ENCODE data around the gene SPO11. TPM values are rescaled to one million over a fixed set of nuclear protein-coding genes. Genes with fewer than 3 reads are reported as not detected.

Gene SPO11
- polyA plus RNA-seq, 1 donor from 2014 or later = not detected

- H3K36me3 ChIP-seq (ENCODE audit: insufficient read depth, low read length) = peaks cover 13% of the 10 kb centered on the region
Measured at GRCh38 chr20:57364451-57364850, 34.8 kb downstream of the SPO11 start.

GRCh38 chr20:57369596-57369995 lies 40.0 kb downstream of the SPO11 start:
- Histone ChIP-seq H3K36me3 (ENCODE audit: insufficient read depth, low read length) (peaks cover 16% of the 10 kb centered on the region), H3K9me2 (ENCODE audit: insufficient read depth, low read length) (no peaks in the 10 kb centered on the region), H3K27ac (ENCODE audit: low read length) (no peak overlapping the region), H2AFZ (ENCODE audit: low read depth, low read length) (no peak overlapping the region), H3K4me2 (ENCODE audit: low read length) (no peak overlapping the region), H3K4me3 (ENCODE audit: low read length) (no peak overlapping the region), H3K9ac (ENCODE audit: low read length) (no peak overlapping the region), H4K20me1 (ENCODE audit: insufficient read depth) (no peaks in the 10 kb centered on the region), H3K79me2 (replicated peaks; ENCODE audit: insufficient read depth, low read length) (no peaks in the 10 kb centered on the region), H3K9me3 (ENCODE audit: low read length) (no peaks in the 10 kb centered on the region), H3F3A (ENCODE audit: insufficient read depth, low read length, poor library complexity, severe bottlenecking) (no peaks in the 10 kb centered on the region), H3K27me3 (ENCODE audit: insufficient read depth, low read depth, low read length) (no peaks in the 10 kb centered on the region)
- no peak for TF ChIP-seq TAF1 (IDR thresholded peaks at IDR 0.05; ENCODE audit: low read depth)
- TF ChIP-seq MXI1 (conservative IDR thresholded peaks at IDR 0.05; ENCODE audit: poor library complexity, severe bottlenecking) = no peak
- TF ChIP-seq EP300 (conservative IDR thresholded peaks at IDR 0.05; ENCODE audit: poor library complexity, severe bottlenecking) = no peak
- no peak for TF ChIP-seq CTCF (IDR thresholded peaks at IDR 0.05; ENCODE audit: poor library complexity, severe bottlenecking)
- TF ChIP-seq RAD21 (conservative IDR thresholded peaks at IDR 0.05) = no peak
- TF ChIP-seq EZH2 (IDR thresholded peaks at IDR 0.05; ENCODE audit: borderline replicate concordance, insufficient read depth, low read length, poor library complexity, severe bottlenecking) = no peak
- TF ChIP-seq REST (IDR thresholded peaks at IDR 0.05; ENCODE audit: borderline replicate concordance) = no peak
- no peak for TF ChIP-seq SMC3 (conservative IDR thresholded peaks at IDR 0.05; ENCODE audit: poor library complexity)
- no peak for TF ChIP-seq POLR2AphosphoS5 (IDR thresholded peaks at IDR 0.05)

More at GRCh38 chr20:57364451-57364850, 34.8 kb downstream of the SPO11 start:
- H3K9ac ChIP-seq (ENCODE audit: low read length) = no peak overlapping the region
- no peaks in the 10 kb centered on the region for H3F3A ChIP-seq (ENCODE audit: insufficient read depth, low read length, poor library complexity, severe bottlenecking)
- H3K27ac ChIP-seq (ENCODE audit: low read length) = no peak overlapping the region
- no peak overlapping the region for H3K4me3 ChIP-seq (ENCODE audit: low read length)
- no peaks in the 10 kb centered on the region for H3K9me2 ChIP-seq (ENCODE audit: insufficient read depth, low read length)
- H3K27me3 ChIP-seq (ENCODE audit: insufficient read depth, low read depth, low read length) = no peaks in the 10 kb centered on the region
- H4K20me1 ChIP-seq (ENCODE audit: insufficient read depth) = no peaks in the 10 kb centered on the region
- TF ChIP-seq REST (IDR thresholded peaks at IDR 0.05; ENCODE audit: borderline replicate concordance) (no peak), POLR2AphosphoS5 (IDR thresholded peaks at IDR 0.05) (no peak)
- H3K79me2 ChIP-seq (replicated peaks; ENCODE audit: insufficient read depth, low read length) = no peaks in the 10 kb centered on the region
- H2AFZ ChIP-seq (ENCODE audit: low read depth, low read length) = no peak overlapping the region
- no peaks in the 10 kb centered on the region for H3K9me3 ChIP-seq (ENCODE audit: low read length)
- no peak overlapping the region for H3K4me2 ChIP-seq (ENCODE audit: low read length)
